C4-2B (cell line): ENCODE measurements around the gene IL16.

Experiments
- ZFX ChIP-seq: fragments of 450-650 bp; IDR thresholded peaks from 2 replicates; pipeline ENCODE4 v1.6.1; 2017
- TF ChIP-seq, protein P1 (sequence below): fragments of 450-650 bp; conservative IDR thresholded peaks from 2 replicates; pipeline ENCODE4 v1.5.1; 2017; ENCODE audit warnings: mild to moderate bottlenecking

DNA sequence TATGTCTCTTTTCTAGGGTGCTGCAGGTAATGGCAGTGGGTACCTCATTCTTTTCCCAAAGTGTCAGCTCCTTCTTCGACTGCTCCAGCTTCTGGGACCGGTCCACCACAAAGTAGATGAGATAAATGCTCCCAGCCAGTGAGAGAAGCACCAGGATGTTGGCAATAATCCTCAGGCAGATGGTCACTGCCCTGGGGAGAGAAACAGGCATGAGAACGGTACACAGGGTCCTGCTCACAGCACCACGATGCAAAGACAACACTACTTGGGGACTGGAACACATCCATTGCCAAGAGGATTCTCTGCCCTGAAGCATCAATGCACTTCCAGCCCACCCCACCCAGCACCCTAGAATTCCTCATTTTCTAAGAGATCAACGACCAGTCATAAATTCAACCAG is 155.0 kb downstream of the IL16 start:
- TF ChIP-seq, protein P1, sequence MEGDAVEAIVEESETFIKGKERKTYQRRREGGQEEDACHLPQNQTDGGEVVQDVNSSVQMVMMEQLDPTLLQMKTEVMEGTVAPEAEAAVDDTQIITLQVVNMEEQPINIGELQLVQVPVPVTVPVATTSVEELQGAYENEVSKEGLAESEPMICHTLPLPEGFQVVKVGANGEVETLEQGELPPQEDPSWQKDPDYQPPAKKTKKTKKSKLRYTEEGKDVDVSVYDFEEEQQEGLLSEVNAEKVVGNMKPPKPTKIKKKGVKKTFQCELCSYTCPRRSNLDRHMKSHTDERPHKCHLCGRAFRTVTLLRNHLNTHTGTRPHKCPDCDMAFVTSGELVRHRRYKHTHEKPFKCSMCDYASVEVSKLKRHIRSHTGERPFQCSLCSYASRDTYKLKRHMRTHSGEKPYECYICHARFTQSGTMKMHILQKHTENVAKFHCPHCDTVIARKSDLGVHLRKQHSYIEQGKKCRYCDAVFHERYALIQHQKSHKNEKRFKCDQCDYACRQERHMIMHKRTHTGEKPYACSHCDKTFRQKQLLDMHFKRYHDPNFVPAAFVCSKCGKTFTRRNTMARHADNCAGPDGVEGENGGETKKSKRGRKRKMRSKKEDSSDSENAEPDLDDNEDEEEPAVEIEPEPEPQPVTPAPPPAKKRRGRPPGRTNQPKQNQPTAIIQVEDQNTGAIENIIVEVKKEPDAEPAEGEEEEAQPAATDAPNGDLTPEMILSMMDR: no peak
- no peak for TF ChIP-seq ZFX
